ENCODE results near the gene PIM3. TPM values are rescaled to one million over a fixed set of nuclear protein-coding genes. Genes with fewer than 3 reads are reported as not detected.
A peak's percentile ranks its signal among the peaks of the same experiment; 100 is the strongest.

Gene PIM3
- total and polyA plus RNA-seq, 2 of the 8 experiments (the other 6 are each of a cell fraction or from before 2014, with no cell fraction given) = 22.6 to 30.0 TPM

DNA sequence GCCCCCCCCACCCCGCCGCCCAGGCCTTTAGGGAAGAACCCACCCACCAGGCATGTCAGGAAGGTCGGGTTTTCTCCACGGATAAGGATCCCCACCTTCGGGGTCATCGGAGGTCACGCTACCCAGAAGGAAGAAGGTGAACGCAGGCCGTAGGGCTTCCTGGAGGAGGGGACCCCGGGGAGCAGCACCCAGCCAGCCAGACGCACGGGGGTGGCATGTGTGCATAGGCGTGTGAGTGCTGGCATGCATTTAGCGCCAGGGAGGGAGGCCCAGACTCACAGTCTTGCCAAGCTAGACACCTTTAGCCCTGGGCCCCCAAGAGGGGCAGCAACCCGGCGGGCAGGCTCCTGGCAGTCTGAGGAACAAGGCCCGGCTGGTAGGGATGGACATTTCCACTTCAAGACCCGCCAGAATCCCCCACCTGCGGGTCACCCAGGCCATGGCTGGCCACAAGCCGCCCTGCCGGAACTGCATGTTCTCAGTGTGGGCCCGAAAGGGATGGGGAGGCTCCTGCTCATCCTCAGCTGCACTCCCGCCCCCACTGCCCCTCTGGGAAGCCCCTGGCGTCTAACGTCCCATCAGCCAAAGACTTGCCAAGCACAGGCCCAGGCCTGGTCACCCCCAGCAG is 16.7 kb upstream of the PIM3 start:
- H2AK5ac ChIP-seq (ENCODE audit: low read depth, low read length) = no peak overlapping the region
- no peak overlapping the region for H2BK20ac ChIP-seq (ENCODE audit: low read length)
- H4K20me1 ChIP-seq (replicated peaks in 1 of 2; ENCODE audit: control insufficient read depth in 1 of 2, insufficient read depth in 2 of 2, low read length in 2 of 2) = no peaks in the 10 kb centered on the region
- ChIA-PET POLR2A (ENCODE audit: partially characterized antibody) (interaction anchor here (0.9 to 1.3 kb wide), 2 partner anchors 12 to 13 kb away, joined by 3 to 4 read pairs; no protein-coding TSS in a partner anchor), CTCF (ENCODE audit: partially characterized antibody) (interaction anchor here (0.9 kb wide), 2 partner anchors 13 to 50 kb away, joined by 3 to 5 read pairs; no protein-coding TSS in a partner anchor)
- FAIRE-seq (no peak), DNase-seq (ENCODE audit: low read depth in 1 of 2, low spot score in 2 of 2) (no peak)
- no peak overlapping the region for H2BK5ac ChIP-seq (ENCODE audit: low read depth, low read length)
- no peaks in the 10 kb centered on the region for H3K36me3 ChIP-seq (ENCODE audit: control insufficient read depth in 2 of 4, insufficient read depth in 4 of 4, low read length in 3 of 4)
- no peak overlapping the region for H3K23ac ChIP-seq (ENCODE audit: insufficient read length)
- H4K8ac ChIP-seq (ENCODE audit: extremely low read depth, insufficient read depth, low read length) = no peak overlapping the region; the same call in 1 of the 2 replicates
- peaks cover 0 to 17% (median 10%) of the 10 kb centered on the region in 4 experiments; a peak in 5 of 7 replicates for H3K4me1 ChIP-seq (replicated peaks in 1 of 4; ENCODE audit: control insufficient read depth in 3 of 4, insufficient read depth in 4 of 4, low read length in 3 of 4)
- no peaks in the 10 kb centered on the region for H3K9me3 ChIP-seq (ENCODE audit: insufficient read depth in 2 of 2, low read depth in 1 of 2, low read length in 1 of 2)
- H3K14ac ChIP-seq (ENCODE audit: insufficient read length) = no peak overlapping the region
- H4K5ac ChIP-seq (ENCODE audit: insufficient read length, low read depth, low read length) = no peak overlapping the region
- H4K91ac ChIP-seq (replicated peaks; ENCODE audit: insufficient read length, low read length) = no peak overlapping the region
- H2BK120ac ChIP-seq (replicated peaks; ENCODE audit: low read depth, low read length) = no peak overlapping the region
- H2AFZ ChIP-seq (ENCODE audit: low read length) = no peak overlapping the region
- H3K79me1 ChIP-seq (ENCODE audit: low read depth, low read length) = no peaks in the 10 kb centered on the region
- 0 out of 2 replicates have a peak overlapping the region, but pooled peaks have one; percentile 50 for H2BK12ac ChIP-seq (ENCODE audit: low read depth, low read length)
- WGBS, 2 experiments (ENCODE audit: extremely low coverage in 1 of 2, insufficient coverage in 1 of 2, insufficient read length in 1 of 2, insufficient replicate concordance in 2 of 2, low coverage in 1 of 2, low lambda C conversion rate in 2 of 2, missing lambda C conversion rate in 1 of 2) = 90% methylated on average over 22 of the region's 25 CpGs; no CpG with 5 or more reads in 1 of the 2 experiments
- H3K4me2 ChIP-seq (ENCODE audit: insufficient read depth in 1 of 2, low read depth in 2 of 2, low read length in 2 of 2) = no peak overlapping the region
- no peaks in the 10 kb centered on the region for H3K79me2 ChIP-seq (ENCODE audit: control insufficient read depth in 1 of 2, insufficient read depth in 2 of 2, low read length in 2 of 2)
- H3K9ac ChIP-seq (replicated peaks in 1 of 4; ENCODE audit: extremely low read depth in 1 of 4, low read depth in 3 of 4, low read length in 3 of 4) = no peak overlapping the region
- no peak overlapping the region for H3K4ac ChIP-seq (replicated peaks; ENCODE audit: insufficient read length, low read depth, low read length)
- H3K27ac ChIP-seq (ENCODE audit: low read depth, low read length) = no peak overlapping the region
- H3K27me3 ChIP-seq (replicated peaks in 1 of 4; ENCODE audit: control insufficient read depth in 3 of 4, extremely low read depth in 1 of 4, insufficient read depth in 3 of 4, low read length in 3 of 4) = no peaks in the 10 kb centered on the region; a peak in 1 of 7 replicates
- H2BK15ac ChIP-seq (ENCODE audit: low read length) = no peak overlapping the region
- no peak overlapping the region for H3K4me3 ChIP-seq (ENCODE audit: extremely low read depth in 1 of 4, insufficient read depth in 2 of 4, low read depth in 3 of 4, low read length in 4 of 4)
- no peak overlapping the region; the same call in 1 of the 2 replicates for H3K18ac ChIP-seq (ENCODE audit: extremely low read depth, low read length)
- no peak overlapping the region for H3K56ac ChIP-seq (replicated peaks; ENCODE audit: insufficient read length, low read depth, low read length)
- peaks cover 3% of the 10 kb centered on the region; the same call in 1 of the 2 replicates for H3K23me2 ChIP-seq (ENCODE audit: low read depth, low read length)
- TF ChIP-seq RFX5 (IDR thresholded peaks at IDR 0.05; ENCODE audit: borderline replicate concordance, low read depth, low read length) (no peak), RAD21 (IDR thresholded peaks at IDR 0.05 in 1 of 2, conservative IDR thresholded peaks at IDR 0.05 in 1 of 2; ENCODE audit: low read depth in 2 of 2, low read length in 2 of 2) (no peak), EZH2 (IDR thresholded peaks at IDR 0.05; ENCODE audit: low read depth, low read length, severe bottlenecking) (no peak), RNF2 (IDR thresholded peaks at IDR 0.05; ENCODE audit: borderline replicate concordance, low read depth, low read length, missing control alignments, poor library complexity, severe bottlenecking) (no peak), RBBP5 (IDR thresholded peaks at IDR 0.05; ENCODE audit: borderline replicate concordance, low read depth, low read length) (no peak), POU5F1 (IDR thresholded peaks at IDR 0.05; ENCODE audit: low read depth, low read length) (no peak), BRCA1 (IDR thresholded peaks at IDR 0.05; ENCODE audit: low read depth, low read length) (no peak), ZNF274 (IDR thresholded peaks at IDR 0.05; ENCODE audit: borderline replicate concordance, extremely low read depth, low read length) (no peak), JUND (IDR thresholded peaks at IDR 0.05; ENCODE audit: low read length) (no peak), TCF12 (IDR thresholded peaks at IDR 0.05; ENCODE audit: low read depth, low read length) (no peak)

All from H1 (cell line).